Neural progenitor cell (in vitro differentiated cells): ENCODE results near the gene CYSTM1. TPM values are rescaled to one million over a fixed set of nuclear protein-coding genes. Genes with fewer than 3 reads are reported as not detected.

Experiments used
- DNase-seq: peaks from one replicate; pipeline ENCODE4 v3.0.0-alpha.2; 2016; ENCODE audit warnings: low spot score
- H2AFZ ChIP-seq: fragments of 200-600 bp; sonication (generic); replicated peaks from 2 replicates; pipeline ENCODE4 v1.6.1; 2016; ENCODE audit warnings: antibody characterized with exemption
- H3F3A ChIP-seq: fragments of 200-600 bp; sonication (generic); 2 replicates; pipeline ENCODE4 v1.6.1; 2016; ENCODE audit warnings: antibody characterized with exemption, low read depth
- H3K27ac ChIP-seq: fragments of 200-600 bp; sonication (generic); 2 replicates; pipeline ENCODE4 v1.5.1; 2016; ENCODE audit warnings: mild to moderate bottlenecking
- H3K27me3 ChIP-seq: fragments of 200-600 bp; sonication (generic); 2 replicates; pipeline ENCODE4 v1.6.1; 2016; ENCODE audit warnings: mild to moderate bottlenecking, moderate library complexity
- H3K36me3 ChIP-seq: fragments of 200-600 bp; sonication (generic); 2 replicates; pipeline ENCODE4 v1.5.1; 2016
- H3K4me1 ChIP-seq: fragments of 200-600 bp; sonication (generic); 2 replicates; pipeline ENCODE4 v1.6.1; 2016; ENCODE audit warnings: mixed run types
- H3K4me2 ChIP-seq: fragments of 200-600 bp; sonication (generic); 2 replicates; pipeline ENCODE4 v1.6.1; 2016
- H3K4me3 ChIP-seq: fragments of 200-600 bp; sonication (generic); 2 replicates; pipeline ENCODE4 v1.5.1; 2016
- H3K79me2 ChIP-seq: fragments of 200-600 bp; sonication (generic); 2 replicates; pipeline ENCODE4 v1.6.1; 2016; ENCODE audit warnings: low read depth
- H3K9ac ChIP-seq: fragments of 200-600 bp; sonication (generic); 2 replicates; pipeline ENCODE4 v1.6.1; 2016
- H3K9me3 ChIP-seq: fragments of 200-600 bp; sonication (generic); 2 replicates; pipeline ENCODE4 v1.5.1; 2016; ENCODE audit warnings: low read depth
- H4K20me1 ChIP-seq: fragments of 200-600 bp; sonication (generic); 2 replicates; pipeline ENCODE4 v1.6.1; 2016; ENCODE audit warnings: low read depth
- H3K27ac Mint-ChIP-seq: 3 replicates; pipeline ENCODE4 v1.8.0; 2021; ENCODE audit warnings: mixed read lengths
- H3K27me3 Mint-ChIP-seq: 2 replicates; pipeline ENCODE4 v1.8.0; 2022; ENCODE audit warnings: low read depth, mild to moderate bottlenecking, inconsistent platforms, moderate library complexity, mixed read lengths; ENCODE audit not compliant: insufficient read depth
- H3K36me3 Mint-ChIP-seq: 3 replicates; pipeline ENCODE4 v1.8.0; 2021; ENCODE audit warnings: mixed read lengths
- H3K4me1 Mint-ChIP-seq: 3 replicates; pipeline ENCODE4 v1.8.0; 2021; ENCODE audit warnings: mixed read lengths
- H3K4me3 Mint-ChIP-seq: 3 replicates; pipeline ENCODE4 v1.8.0; 2021; ENCODE audit warnings: mild to moderate bottlenecking, moderate library complexity, mixed read lengths
- H3K9me3 Mint-ChIP-seq: 3 replicates; pipeline ENCODE4 v1.8.0; 2020; ENCODE audit warnings: mixed read lengths
- CTCF ChIP-seq: fragments of 200-600 bp; sonication (generic); IDR thresholded peaks from 2 replicates; pipeline ENCODE4 v1.5.1; 2017; ENCODE audit warnings: antibody characterized with exemption, mild to moderate bottlenecking
- EZH2 ChIP-seq: fragments of 200-600 bp; sonication (generic); IDR thresholded peaks from 2 replicates; pipeline ENCODE4 v1.6.1; 2017; ENCODE audit warnings: antibody characterized with exemption, mild to moderate bottlenecking, moderate library complexity
- EZH2phosphoT487 ChIP-seq: fragments of 200-600 bp; sonication (generic); IDR thresholded peaks from 2 replicates; pipeline ENCODE4 v1.6.1; 2017; ENCODE audit warnings: antibody characterized with exemption
- total RNA-seq: library from RNA; depleted of rRNA; stranded (reverse); fragments of >200 nt; gene quantifications from 2 replicates; pipeline ENCODE4 v1.2.3, GENCODE V29; 2015; ENCODE audit warnings: low replicate concordance

CYSTM1 gene
- total RNA-seq, 1 donor from 2014 or later: 8.9 TPM

- Mint-ChIP-seq H3K4me3 (no peak overlapping the region), H3K27ac (peak overlapping the region; percentile 47), H3K36me3 (peaks cover 4% of the 10 kb centered on the region), H3K27me3 (peaks cover 2% of the 10 kb centered on the region), H3K4me1 (peaks cover 18% of the 10 kb centered on the region), H3K9me3 (peaks cover 2% of the 10 kb centered on the region)
- H3F3A ChIP-seq: no peaks in the 10 kb centered on the region
- H3K27me3 ChIP-seq: no peaks in the 10 kb centered on the region
- peak; percentile 61 for DNase-seq
- no peak overlapping the region for H3K9ac ChIP-seq
- H3K4me1 ChIP-seq: peaks cover 21% of the 10 kb centered on the region
- no peak overlapping the region for H3K27ac ChIP-seq
- no peaks in the 10 kb centered on the region for H3K9me3 ChIP-seq
- H3K4me2 ChIP-seq: peak overlapping the region; percentile 60
- H3K79me2 ChIP-seq: peaks cover 4% of the 10 kb centered on the region
- no peaks in the 10 kb centered on the region for H3K36me3 ChIP-seq
- no peak for TF ChIP-seq CTCF
- TF ChIP-seq EZH2: no peak
- TF ChIP-seq EZH2phosphoT487: no peak
- no peak overlapping the region for H2AFZ ChIP-seq
- H4K20me1 ChIP-seq: no peaks in the 10 kb centered on the region
- H3K4me3 ChIP-seq: peak overlapping the region; percentile 5
Observed at GRCh38 chr5:140189977-140190871, 15.2 kb downstream of the CYSTM1 start.

GRCh38 chr5:140190872-140191218, 15.9 kb downstream of the CYSTM1 start:
- no peak for DNase-seq
- no peaks in the 10 kb centered on the region for H3K79me2 ChIP-seq
- Mint-ChIP-seq H3K27ac (peak overlapping the region; percentile 47), H3K4me1 (peaks cover 18% of the 10 kb centered on the region), H3K9me3 (peaks cover 2% of the 10 kb centered on the region), H3K4me3 (no peak overlapping the region), H3K27me3 (peaks cover 2% of the 10 kb centered on the region), H3K36me3 (peaks cover 4% of the 10 kb centered on the region)
- peaks cover 21% of the 10 kb centered on the region for H3K4me1 ChIP-seq
- no peak for TF ChIP-seq EZH2
- TF ChIP-seq CTCF: no peak
- TF ChIP-seq EZH2phosphoT487: no peak
- no peaks in the 10 kb centered on the region for H3F3A ChIP-seq
- H3K4me2 ChIP-seq: peak overlapping the region; percentile 60
- H3K27ac ChIP-seq: no peak overlapping the region
- H3K36me3 ChIP-seq: no peaks in the 10 kb centered on the region
- H3K9ac ChIP-seq: no peak overlapping the region
- H3K4me3 ChIP-seq: peak overlapping the region; percentile 5
- no peaks in the 10 kb centered on the region for H3K9me3 ChIP-seq
- H3K27me3 ChIP-seq: no peaks in the 10 kb centered on the region
- no peak overlapping the region for H2AFZ ChIP-seq
- H4K20me1 ChIP-seq: no peaks in the 10 kb centered on the region

GRCh38 chr5:140192715-140193430, 17.9 kb downstream of the CYSTM1 start:
- TF ChIP-seq EZH2phosphoT487 (no peak), CTCF (no peak), EZH2 (no peak)
- peaks cover 2% of the 10 kb centered on the region for H3K9me3 Mint-ChIP-seq
- peaks cover 21% of the 10 kb centered on the region for H3K4me1 ChIP-seq
- H3K4me1 Mint-ChIP-seq: peaks cover 18% of the 10 kb centered on the region
- H3K27me3 Mint-ChIP-seq: peaks cover 2% of the 10 kb centered on the region
- H4K20me1 ChIP-seq: no peaks in the 10 kb centered on the region
- no peak for DNase-seq
- no peaks in the 10 kb centered on the region for H3F3A ChIP-seq
- no peak overlapping the region for H3K9ac ChIP-seq
- no peak overlapping the region for H3K4me3 ChIP-seq
- H3K36me3 Mint-ChIP-seq: peaks cover 4% of the 10 kb centered on the region
- H3K4me3 Mint-ChIP-seq: no peak overlapping the region
- H3K36me3 ChIP-seq: no peaks in the 10 kb centered on the region
- no peak overlapping the region for H3K27ac Mint-ChIP-seq
- H3K27me3 ChIP-seq: no peaks in the 10 kb centered on the region
- H3K9me3 ChIP-seq: no peaks in the 10 kb centered on the region
- no peak overlapping the region for H2AFZ ChIP-seq
- H3K79me2 ChIP-seq: no peaks in the 10 kb centered on the region
- no peak overlapping the region for H3K27ac ChIP-seq
- no peak overlapping the region for H3K4me2 ChIP-seq
